Thyroid gland (tissue), 4 donors: ENCODE results near the gene KIFC3. TPM values are rescaled to one million over a fixed set of nuclear protein-coding genes. Genes with fewer than 3 reads are reported as not detected.
A peak's percentile ranks its signal among the peaks of the same experiment; 100 is the strongest.

Experiments used
- DNase-seq, 2 donors: peaks; one replicate each; pipeline ENCODE4 v3.0.0-alpha.2; 2019
- H3K27ac ChIP-seq, 3 donors: fragments of 200-600 bp; sonication (generic); 1 replicate in 2 of 3; 2 replicates in 1 of 3; pipeline ENCODE4 v1.5.1; 2016 to 2019; ENCODE audit warnings: mild to moderate bottlenecking in 1 of 3, moderate library complexity in 1 of 3
- H3K27me3 ChIP-seq: fragments of 200-600 bp; sonication (generic); one replicate; pipeline ENCODE4 v1.5.1; 2019
- H3K36me3 ChIP-seq, 2 donors: fragments of 200-600 bp; sonication (generic); one replicate each; pipeline ENCODE4 v1.5.1; 2016 to 2019
- H3K4me1 ChIP-seq, 2 donors: fragments of 200-600 bp; sonication (generic); one replicate each; pipeline ENCODE4 v1.5.1; 2017 to 2019
- H3K4me3 ChIP-seq, 3 donors: fragments of 200-600 bp; sonication (generic); replicated peaks in 1 of 3; 1 replicate in 2 of 3; 2 replicates in 1 of 3; pipeline ENCODE4 v1.5.1; 2016; ENCODE audit warnings: mild to moderate bottlenecking in 1 of 3
- H3K9me3 ChIP-seq: fragments of 200-600 bp; sonication (generic); one replicate; pipeline ENCODE4 v1.5.1; 2017
- CTCF ChIP-seq, 6 experiments: fragments of 200-600 bp in 3 of 6; fragments of 450-650 bp in 3 of 6; sonication (generic) in 3 of 6; IDR thresholded peaks; one replicate each; pipeline ENCODE4 v1.5.1; 2016 to 2019; ENCODE audit warnings: antibody characterized with exemption in 6 of 6, mild to moderate bottlenecking in 2 of 6, inconsistent platforms in 1 of 6, moderate library complexity in 1 of 6
- POLR2A ChIP-seq, 2 donors: fragments of 450-650 bp; IDR thresholded peaks; one replicate each; pipeline ENCODE4 v1.6.1; 2017; ENCODE audit warnings: antibody characterized with exemption in 2 of 2, mild to moderate bottlenecking in 2 of 2, moderate library complexity in 1 of 2
- WGBS, 2 donors: methylation state at CpG; one replicate each; pipeline ENCODE4 v1.1.5; 2017; 5-methylcytosine and 5-hydroxymethylcytosine counted together
- intact Hi-C: fragments of 100-400 bp; cut with DNase I; formaldehyde crosslinking; loops from one replicate; pipeline ENCODE4 v1.15.1; 2023
- total RNA-seq, 4 donors: library from RNA; depleted of rRNA; stranded (reverse); fragments of >200 nt; gene quantifications; one replicate each; pipeline ENCODE4 v1.2.3, GENCODE V29; 2016

KIFC3 gene
- total RNA-seq, 4 donors from 2014 or later: 88.8 to 153 (median 132) TPM

DNA sequence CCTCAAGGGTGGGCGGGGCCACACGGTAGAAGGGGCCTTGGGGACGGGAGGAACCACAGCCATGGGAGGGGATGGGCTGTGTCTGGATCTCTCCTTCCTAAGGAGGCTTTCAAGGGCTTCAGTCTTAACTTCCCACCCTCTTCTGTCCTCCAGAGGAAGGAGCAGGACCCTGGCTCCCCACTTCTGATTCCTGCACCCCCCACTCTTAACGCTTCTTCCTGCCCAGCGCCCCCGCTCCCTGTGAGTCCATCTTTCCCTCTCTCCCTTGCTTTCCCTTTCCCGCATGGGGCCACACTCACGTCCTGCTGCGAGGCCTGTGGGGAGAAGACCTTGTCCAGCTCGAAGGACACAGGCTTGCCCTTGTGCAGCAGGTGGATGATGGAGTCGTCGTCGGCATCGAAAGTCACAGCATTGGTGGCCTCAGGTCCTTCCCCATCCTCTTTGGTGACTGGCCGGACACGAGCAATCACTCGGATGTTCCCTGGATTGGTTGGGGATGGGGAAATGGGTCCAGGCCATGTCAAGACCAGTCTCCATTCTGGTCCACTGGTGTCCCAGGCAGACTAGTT lies 37.0 kb downstream of the KIFC3 start:
- H3K4me3 ChIP-seq: no peak overlapping the region
- 90 to 96% methylated on average over 14 to 17 of the region's 17 CpGs for WGBS, 2 donors
- no peaks in the 10 kb centered on the region for H3K4me1 ChIP-seq
- DNase-seq: no peak
- intact Hi-C loops: no loop called here
- H3K9me3 ChIP-seq: no peaks in the 10 kb centered on the region
- H3K36me3 ChIP-seq: peaks cover 73 to 78% of the 10 kb centered on the region in 2 donors
- H3K27me3 ChIP-seq: no peaks in the 10 kb centered on the region
- TF ChIP-seq POLR2A (IDR thresholded peaks at IDR 0.05): no peak
- TF ChIP-seq CTCF (IDR thresholded peaks at IDR 0.05): no peak
- H3K27ac ChIP-seq: peak overlapping the region in 1 of 3 donors; percentile 12

- no peak for DNase-seq
- WGBS, 2 donors: 86 to 89% methylated on average over 2 to 6 of the region's 6 CpGs
- intact Hi-C loops: no loop called here
Observed at GRCh38 chr16:57764341-57765159, 37.7 kb downstream of the KIFC3 start.

DNA sequence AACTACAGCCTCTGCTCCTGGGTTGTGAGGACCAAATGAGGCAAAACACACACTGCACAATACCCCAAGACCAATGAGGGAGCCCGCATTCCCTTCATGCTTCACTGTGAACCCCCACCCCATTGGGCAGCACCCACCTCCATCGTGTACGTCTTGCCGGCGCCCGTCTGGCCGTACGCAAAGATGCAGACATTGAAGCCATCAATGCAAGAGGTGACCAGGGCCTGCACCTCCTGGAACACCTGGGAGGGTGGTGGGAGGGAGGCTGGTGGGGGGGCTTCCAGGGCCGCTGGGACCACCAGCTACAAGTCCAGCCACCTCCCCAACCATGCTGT lies 38.3 kb downstream of the KIFC3 start:
- H3K4me1 ChIP-seq: no peaks in the 10 kb centered on the region
- TF ChIP-seq POLR2A (IDR thresholded peaks at IDR 0.05) (no peak), CTCF (IDR thresholded peaks at IDR 0.05) (no peak)
- H3K9me3 ChIP-seq: no peaks in the 10 kb centered on the region
- 97 to 98% methylated on average over 8 to 9 of the region's 9 CpGs for WGBS, 2 donors
- intact Hi-C loops: no loop called here
- H3K36me3 ChIP-seq: peaks cover 70 to 71% of the 10 kb centered on the region in 2 donors
- no peak overlapping the region for H3K4me3 ChIP-seq
- H3K27me3 ChIP-seq: no peaks in the 10 kb centered on the region
- DNase-seq: no peak
- H3K27ac ChIP-seq: peak overlapping the region in 1 of 3 donors; percentile 46

More at GRCh38 chr16:57764341-57765159, 37.7 kb downstream of the KIFC3 start:
- Histone ChIP-seq H3K9me3 (no peaks in the 10 kb centered on the region), H3K36me3 (peaks cover 71 to 76% of the 10 kb centered on the region in 2 donors), H3K4me3 (no peak overlapping the region), H3K4me1 (no peaks in the 10 kb centered on the region), H3K27me3 (no peaks in the 10 kb centered on the region), H3K27ac (peak overlapping the region in 1 of 3 donors; percentile 38)
- TF ChIP-seq CTCF (IDR thresholded peaks at IDR 0.05): no peak

GRCh38 chr16:57763285-57764005 lies 38.8 kb downstream of the KIFC3 start:
- no peak for TF ChIP-seq CTCF (IDR thresholded peaks at IDR 0.05)
- no peak for TF ChIP-seq POLR2A (IDR thresholded peaks at IDR 0.05)
- DNase-seq: no peak
- no peaks in the 10 kb centered on the region for H3K4me1 ChIP-seq
- H3K4me3 ChIP-seq: no peak overlapping the region
- peak overlapping the region in 1 of 3 donors; percentile 46 for H3K27ac ChIP-seq
- no peaks in the 10 kb centered on the region for H3K9me3 ChIP-seq
- intact Hi-C loops: no loop called here
- 96% methylated on average over 8 to 10 of the region's 14 CpGs for WGBS, 2 donors
- H3K36me3 ChIP-seq: peaks cover 65 to 69% of the 10 kb centered on the region in 2 donors
- H3K27me3 ChIP-seq: no peaks in the 10 kb centered on the region
